Stomach smooth muscle (tissue), 2 donors: ENCODE results near the gene TMEM8B.

Source experiments
- H3K27ac ChIP-seq: one replicate; pipeline ENCODE4 v1.7.0; 2013; ENCODE audit warnings: mild to moderate bottlenecking, low read length, inconsistent platforms
- H3K27me3 ChIP-seq, 2 donors: one replicate each; pipeline ENCODE4 v1.7.0; 2013; ENCODE audit warnings: low read length in 2 of 2; ENCODE audit not compliant: insufficient read depth in 2 of 2, control insufficient read depth in 1 of 2
- H3K36me3 ChIP-seq, 2 donors: one replicate each; pipeline ENCODE4 v1.7.0; 2013; ENCODE audit warnings: low read length in 2 of 2; ENCODE audit not compliant: control insufficient read depth in 2 of 2, insufficient read depth in 2 of 2
- H3K4me1 ChIP-seq: one replicate; pipeline ENCODE4 v1.7.0; 2013; ENCODE audit warnings: low read length; ENCODE audit not compliant: control insufficient read depth, insufficient read depth
- H3K4me3 ChIP-seq, 2 donors: one replicate each; pipeline ENCODE4 v1.7.0; 2013; ENCODE audit warnings: low read length in 2 of 2
- H3K9ac ChIP-seq, 2 donors: one replicate each; pipeline ENCODE4 v1.7.0; 2013; ENCODE audit warnings: low read length in 2 of 2, mild to moderate bottlenecking in 1 of 2
- H3K9me3 ChIP-seq, 2 donors: one replicate each; pipeline ENCODE4 v1.7.0; 2013; ENCODE audit warnings: low read length in 2 of 2; ENCODE audit not compliant: control insufficient read depth in 2 of 2
- donor health status: healthy.
- donor health status: Pancreatic carcinoma.

TMEM8B gene

GRCh38 chr9:35795695-35796094, 33.3 kb upstream of the TMEM8B start:
- peaks cover 36% of the 10 kb centered on the region for H3K4me1 ChIP-seq
- H3K9ac ChIP-seq = no peak overlapping the region
- no peak overlapping the region for H3K4me3 ChIP-seq
- H3K9me3 ChIP-seq = no peaks in the 10 kb centered on the region
- H3K27me3 ChIP-seq = no peaks in the 10 kb centered on the region
- peaks cover 5 to 11% of the 10 kb centered on the region in 2 donors for H3K36me3 ChIP-seq
- no peak overlapping the region for H3K27ac ChIP-seq

GRCh38 chr9:35797311-35798109, 31.5 kb upstream of the TMEM8B start:
- Histone ChIP-seq H3K9ac (no peak overlapping the region), H3K27me3 (no peaks in the 10 kb centered on the region), H3K4me1 (peaks cover 26% of the 10 kb centered on the region), H3K27ac (no peak overlapping the region), H3K9me3 (no peaks in the 10 kb centered on the region), H3K4me3 (no peak overlapping the region), H3K36me3 (peaks cover 18 to 24% of the 10 kb centered on the region in 2 donors)

- Histone ChIP-seq H3K4me1 (peaks cover 13% of the 10 kb centered on the region), H3K27me3 (no peaks in the 10 kb centered on the region), H3K36me3 (peaks cover 20 to 26% of the 10 kb centered on the region in 2 donors), H3K27ac (no peak overlapping the region), H3K9ac (no peak overlapping the region), H3K9me3 (no peaks in the 10 kb centered on the region), H3K4me3 (no peak overlapping the region)
Observed at GRCh38 chr9:35798658-35799374, 30.2 kb upstream of the TMEM8B start.

- no peaks in the 10 kb centered on the region for H3K27me3 ChIP-seq
- H3K4me3 ChIP-seq = no peak overlapping the region
- H3K9me3 ChIP-seq = no peaks in the 10 kb centered on the region
- no peaks in the 10 kb centered on the region for H3K4me1 ChIP-seq
- H3K36me3 ChIP-seq = peaks cover 20 to 33% of the 10 kb centered on the region in 2 donors
- H3K9ac ChIP-seq = no peak overlapping the region
- H3K27ac ChIP-seq = no peak overlapping the region
Observed at GRCh38 chr9:35800530-35800929, 28.5 kb upstream of the TMEM8B start.

GRCh38 chr9:35801328-35802128, 27.5 kb upstream of the TMEM8B start:
- Histone ChIP-seq H3K27ac (no peak overlapping the region), H3K27me3 (no peaks in the 10 kb centered on the region), H3K9me3 (no peaks in the 10 kb centered on the region), H3K36me3 (peaks cover 26 to 42% of the 10 kb centered on the region in 2 donors), H3K4me3 (no peak overlapping the region), H3K9ac (no peak overlapping the region), H3K4me1 (no peaks in the 10 kb centered on the region)

- Histone ChIP-seq H3K9me3 (no peaks in the 10 kb centered on the region), H3K27me3 (no peaks in the 10 kb centered on the region), H3K4me3 (no peak overlapping the region), H3K27ac (no peak overlapping the region), H3K9ac (no peak overlapping the region), H3K4me1 (peaks cover 6% of the 10 kb centered on the region), H3K36me3 (peaks cover 43 to 51% of the 10 kb centered on the region in 2 donors)
Observed at GRCh38 chr9:35806101-35806500, 22.9 kb upstream of the TMEM8B start.

- no peaks in the 10 kb centered on the region for H3K9me3 ChIP-seq
- H3K27ac ChIP-seq = no peak overlapping the region
- H3K36me3 ChIP-seq = peaks cover 30 to 40% of the 10 kb centered on the region in 2 donors
- no peak overlapping the region for H3K9ac ChIP-seq
- H3K4me3 ChIP-seq = no peak overlapping the region
- H3K4me1 ChIP-seq = peaks cover 26% of the 10 kb centered on the region
- H3K27me3 ChIP-seq = no peaks in the 10 kb centered on the region
Observed at GRCh38 chr9:35808433-35808832, 20.6 kb upstream of the TMEM8B start.

- H3K9me3 ChIP-seq = no peaks in the 10 kb centered on the region
- peak overlapping the region; percentile 93 for H3K27ac ChIP-seq
- H3K36me3 ChIP-seq = peaks cover 30 to 37% of the 10 kb centered on the region in 2 donors
- no peak overlapping the region for H3K9ac ChIP-seq
- peaks cover 37% of the 10 kb centered on the region for H3K4me1 ChIP-seq
- H3K27me3 ChIP-seq = no peaks in the 10 kb centered on the region
- no peak overlapping the region for H3K4me3 ChIP-seq
Observed at GRCh38 chr9:35810122-35810521, 18.9 kb upstream of the TMEM8B start.

GRCh38 chr9:35811381-35812024, 17.5 kb upstream of the TMEM8B start:
- Histone ChIP-seq H3K27me3 (no peaks in the 10 kb centered on the region), H3K27ac (peak overlapping the region; percentile 93), H3K9ac (peak overlapping the region; percentile 47 to 54), H3K36me3 (peaks cover 24 to 25% of the 10 kb centered on the region in 2 donors), H3K4me3 (peak overlapping the region; percentile 90 to 92), H3K4me1 (peaks cover 42% of the 10 kb centered on the region), H3K9me3 (no peaks in the 10 kb centered on the region)

GRCh38 chr9:35812025-35812602, 16.9 kb upstream of the TMEM8B start, which contains the start of gene SPAG8:
Gene SPAG8 (minus strand): TSS chr9:35812262. CDS start chr9:35812147, 115 bp downstream.
- H3K9ac ChIP-seq = peak within 1 kb of the TSS; percentile 54 to 82
- peak within 1 kb of the TSS; percentile 93 for H3K27ac ChIP-seq
- no peaks in the 10 kb centered on the region for H3K27me3 ChIP-seq
- H3K36me3 ChIP-seq = peaks cover 20 to 22% of the 10 kb centered on the region in 2 donors
- peaks cover 42% of the 10 kb centered on the region for H3K4me1 ChIP-seq
- H3K9me3 ChIP-seq = no peaks in the 10 kb centered on the region
- H3K4me3 ChIP-seq = peak within 1 kb of the TSS; percentile 90 to 92
